Measurements from ENCODE around the gene CD300A. TPM values are rescaled to one million over a fixed set of nuclear protein-coding genes. Genes with fewer than 3 reads are reported as not detected.
A peak's percentile ranks its signal among the peaks of the same experiment; 100 is the strongest.
"Not testable (repeated sequence)": the region's sequence is repeated elsewhere in the genome, so short reads cannot be mapped to it uniquely, and the experiment has no call there.

CD300A gene
- total RNA-seq, 2 experiments from 2014 or later, result 2.0 to 15.8 TPM

DNA sequence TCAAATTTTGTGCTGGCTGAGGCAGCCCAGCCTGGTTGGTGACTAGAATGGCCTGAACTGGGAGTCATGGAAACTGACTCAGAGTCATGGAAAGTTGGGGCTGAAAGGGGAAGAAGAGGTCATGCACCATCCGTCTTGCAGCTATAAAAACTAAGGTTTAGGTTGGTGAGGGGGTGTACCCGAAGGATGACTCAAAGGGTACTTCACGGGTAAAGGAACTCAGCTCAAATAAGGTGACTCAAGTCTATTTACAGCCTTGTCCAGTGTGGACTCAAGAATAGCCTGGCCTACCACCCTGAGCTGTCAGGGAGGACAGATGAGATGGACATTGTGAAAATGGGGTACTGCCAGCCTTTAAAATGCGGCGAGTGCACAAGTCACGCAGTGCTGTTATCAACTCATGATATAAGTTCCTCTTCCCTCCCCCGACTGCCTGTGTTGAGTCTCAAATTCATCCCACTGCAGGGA lies 46.2 kb downstream of the CD300A start:
- peaks cover 12% of the 10 kb centered on the region for H3K9me3 Mint-ChIP-seq (ENCODE audit: low read depth)
- H3K4me3 Mint-ChIP-seq, result no peak overlapping the region
- ATAC-seq (peak; percentile 34), DNase-seq (peak; percentile 49)
- peaks cover 16% of the 10 kb centered on the region for H3K4me1 Mint-ChIP-seq
- peaks cover 36% of the 10 kb centered on the region for H3K27me3 Mint-ChIP-seq
- CTCF ChIA-PET, result interaction anchor here (0.8 kb wide), 1 partner anchor 150 kb away, joined by 3 read pairs; no protein-coding TSS in a partner anchor
- no peak overlapping the region for H3K27ac Mint-ChIP-seq
- H3K36me3 Mint-ChIP-seq, result peaks cover 13% of the 10 kb centered on the region

DNA sequence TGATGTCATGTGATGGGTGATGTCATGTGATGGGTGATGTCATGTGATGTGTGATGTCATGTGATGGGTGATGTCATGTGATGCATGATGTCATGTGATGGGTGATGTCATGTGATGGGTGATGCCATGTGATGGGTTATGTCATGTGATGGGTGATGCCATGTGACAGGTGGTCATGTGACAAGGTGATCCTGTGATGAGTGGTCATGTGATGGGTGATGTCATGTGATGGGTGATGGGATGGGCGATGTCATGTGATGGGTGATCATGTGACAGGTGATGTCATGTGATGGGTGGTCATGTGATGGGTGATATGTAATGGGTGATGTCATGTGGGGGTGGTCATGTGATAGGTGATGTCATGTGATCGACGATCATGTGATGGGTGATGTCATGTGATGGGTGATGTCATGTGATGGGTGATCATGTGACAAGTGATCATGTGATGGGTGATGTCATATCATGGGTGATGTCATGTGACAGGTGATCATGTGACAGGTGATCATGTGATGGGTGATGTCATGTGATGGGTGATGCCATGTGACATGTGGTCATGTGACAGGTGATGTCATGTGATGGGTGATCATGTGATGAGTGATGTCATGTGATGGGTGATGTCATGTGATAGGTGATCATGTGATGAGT lies 47.7 kb downstream of the CD300A start:
- Mint-ChIP-seq H3K9me3 (ENCODE audit: low read depth) (peaks cover 18% of the 10 kb centered on the region), H3K27ac (peak overlapping the region; percentile 84), H3K4me3 (peak overlapping the region; percentile 55), H3K27me3 (peaks cover 37% of the 10 kb centered on the region), H3K4me1 (peaks cover 16% of the 10 kb centered on the region), H3K36me3 (peaks cover 13% of the 10 kb centered on the region)
- CTCF ChIA-PET, result no interaction called here
- DNase-seq (peak; percentile 83), ATAC-seq (peak; percentile 50)

DNA sequence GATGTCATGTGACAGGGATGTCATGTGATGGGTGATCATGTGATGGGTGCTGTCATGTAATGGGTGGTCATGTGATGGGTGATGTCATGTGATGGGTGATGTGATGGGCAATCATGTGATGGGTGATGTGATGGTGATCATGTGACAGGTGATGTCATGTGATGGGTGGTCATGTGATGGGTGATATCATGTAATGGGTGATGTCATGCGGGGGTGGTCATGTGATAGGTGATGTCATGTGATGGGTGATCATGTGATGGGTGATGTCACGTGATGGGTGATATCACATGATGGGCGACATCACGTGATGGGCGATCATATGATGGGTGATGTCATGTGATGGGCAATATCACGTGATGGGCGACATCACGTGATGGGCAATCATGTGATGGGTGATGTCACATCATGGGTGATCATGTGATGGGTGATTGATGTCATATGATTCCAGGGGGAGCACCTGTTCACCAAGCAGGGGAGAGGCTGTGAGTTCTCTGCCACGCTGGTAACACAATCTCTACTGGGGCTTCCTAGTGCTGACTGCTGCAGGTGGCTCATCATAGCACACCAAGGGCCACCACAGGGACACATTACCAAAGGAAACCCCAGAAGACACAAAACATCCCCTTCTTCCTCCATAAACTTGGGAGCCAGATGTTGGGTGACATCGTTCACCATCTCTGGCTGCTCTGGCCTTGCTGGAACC lies 48.3 kb downstream of the CD300A start:
- ATAC-seq (peak; percentile 41), DNase-seq (no peak)
- CTCF ChIA-PET, result no interaction called here
- peaks cover 18% of the 10 kb centered on the region for H3K9me3 Mint-ChIP-seq (ENCODE audit: low read depth)
- H3K27me3 Mint-ChIP-seq, result peaks cover 36% of the 10 kb centered on the region
- H3K4me3 Mint-ChIP-seq, result peak overlapping the region; percentile 55
- H3K36me3 Mint-ChIP-seq, result peaks cover 13% of the 10 kb centered on the region
- H3K27ac Mint-ChIP-seq, result peak overlapping the region; percentile 84
- peaks cover 16% of the 10 kb centered on the region for H3K4me1 Mint-ChIP-seq

- Mint-ChIP-seq H3K36me3 (peaks cover 13% of the 10 kb centered on the region), H3K4me1 (peaks cover 18% of the 10 kb centered on the region), H3K9me3 (ENCODE audit: low read depth) (peaks cover 18% of the 10 kb centered on the region), H3K27ac (no peak overlapping the region), H3K4me3 (no peak overlapping the region), H3K27me3 (peaks cover 39% of the 10 kb centered on the region)
- no peak for ATAC-seq
- peak; percentile 35 for DNase-seq
- CTCF ChIA-PET, result interaction anchor here (0.9 to 1.4 kb wide), 2 partner anchors 10 to 58 kb away, joined by 3 to 4 read pairs; no protein-coding TSS in a partner anchor
Measured at GRCh38 chr17:74515941-74516340, 49.5 kb downstream of the CD300A start.

DNA sequence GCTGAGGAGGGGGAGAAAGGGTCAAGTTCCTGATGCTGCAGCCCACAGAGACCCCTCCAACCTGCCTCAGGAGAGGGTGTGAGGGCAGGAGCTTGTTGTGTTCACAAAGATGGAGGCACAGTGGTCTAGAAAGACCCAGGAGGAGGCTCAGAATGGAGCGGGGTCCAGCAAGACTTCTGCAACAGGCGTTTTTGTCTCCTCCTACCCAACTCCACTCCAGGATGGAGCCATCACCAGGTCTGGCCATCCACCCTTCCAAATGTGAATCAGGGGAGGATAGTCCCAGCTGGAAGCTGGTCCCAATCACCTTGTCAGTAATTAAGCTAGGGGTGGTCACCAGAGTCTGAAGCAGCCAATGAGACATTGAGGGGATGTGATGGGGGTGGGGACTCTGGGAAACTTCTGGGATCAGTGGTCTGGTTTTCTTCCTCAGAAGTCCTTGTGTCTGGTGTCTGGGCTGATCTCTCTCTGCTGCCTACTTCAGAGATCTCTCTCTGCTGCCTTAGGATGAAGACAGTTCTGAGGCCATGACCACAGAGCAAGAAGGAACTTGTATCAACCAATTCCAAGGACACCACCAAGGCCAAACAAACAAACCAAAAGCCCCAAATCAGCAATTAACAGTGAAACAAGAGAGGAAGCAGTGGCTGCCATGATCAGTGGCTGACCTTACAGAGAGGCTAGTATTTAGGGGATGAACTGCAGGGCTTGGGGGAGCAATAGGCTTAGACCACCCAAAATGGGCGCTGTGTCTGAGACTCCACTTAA lies 50.3 kb downstream of the CD300A start:
- CTCF ChIA-PET, result interaction anchor here (1.4 kb wide), 1 partner anchor 59 kb away, joined by 4 read pairs; no protein-coding TSS in a partner anchor
- peaks cover 13% of the 10 kb centered on the region for H3K36me3 Mint-ChIP-seq
- peaks cover 18% of the 10 kb centered on the region for H3K9me3 Mint-ChIP-seq (ENCODE audit: low read depth)
- H3K4me3 Mint-ChIP-seq, result no peak overlapping the region
- DNase-seq (peak; percentile 33), ATAC-seq (no peak)
- H3K27me3 Mint-ChIP-seq, result peaks cover 35% of the 10 kb centered on the region
- peaks cover 24% of the 10 kb centered on the region for H3K4me1 Mint-ChIP-seq
- H3K27ac Mint-ChIP-seq, result no peak overlapping the region

DNA sequence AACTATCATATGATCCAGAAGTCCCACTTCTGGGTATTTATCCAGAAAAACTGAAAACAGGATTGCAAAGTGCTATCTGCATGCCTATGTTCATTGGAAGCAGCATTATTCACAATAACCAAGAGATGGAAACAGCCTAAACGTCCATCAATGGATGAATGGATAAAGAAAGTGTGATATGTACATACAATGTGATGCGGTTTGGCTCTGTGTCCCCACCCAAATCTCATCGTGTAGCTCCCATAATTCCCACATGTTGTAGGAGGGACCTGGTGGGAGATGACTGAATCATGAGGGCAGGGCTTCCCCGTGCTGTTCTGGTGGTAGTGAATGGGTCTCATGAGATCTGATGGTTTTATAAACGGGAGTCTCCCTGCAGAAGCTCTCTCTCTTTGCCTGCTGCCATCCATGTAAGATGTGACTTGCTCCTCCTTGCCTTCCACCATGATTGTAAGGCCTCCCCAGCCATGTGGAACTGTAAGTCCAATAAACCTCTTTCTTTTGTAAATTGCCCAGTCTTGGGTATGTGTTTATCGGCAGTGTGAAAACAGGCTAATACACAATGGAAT lies 52.1 kb downstream of the CD300A start:
- Mint-ChIP-seq H3K4me1 (peaks cover 20% of the 10 kb centered on the region), H3K9me3 (ENCODE audit: low read depth) (peaks cover 18% of the 10 kb centered on the region), H3K36me3 (peaks cover 13% of the 10 kb centered on the region), H3K27me3 (peaks cover 30% of the 10 kb centered on the region)
- H3K4me3 Mint-ChIP-seq, ATAC-seq, H3K27ac Mint-ChIP-seq: not testable (repeated sequence)
- CTCF ChIA-PET, result interaction anchor here (1.0 to 1.3 kb wide), 2 partner anchors 139 kb away, joined by 3 read pairs; no protein-coding TSS in a partner anchor
- DNase-seq, result peak; percentile 33

DNA sequence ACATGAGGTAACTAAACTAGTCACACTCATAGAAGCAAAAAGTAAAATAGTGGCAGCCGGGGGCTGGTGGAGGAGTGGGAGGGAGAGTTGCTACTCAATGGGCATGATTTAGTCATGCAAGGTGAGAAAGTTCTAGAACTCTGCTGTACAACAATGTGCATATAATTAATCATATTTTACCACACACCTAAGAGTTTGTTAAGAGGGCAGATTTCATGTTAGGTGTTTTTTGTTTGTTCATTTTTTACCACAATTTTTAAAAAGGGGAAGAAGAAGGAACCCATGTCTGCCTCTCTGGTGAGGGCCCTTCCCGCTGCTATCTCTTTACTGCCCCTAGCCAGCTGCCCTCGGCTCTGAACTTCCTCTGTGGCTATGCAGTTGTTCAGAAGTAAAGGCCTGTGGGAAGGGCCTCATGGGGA lies 53.6 kb downstream of the CD300A start:
- peaks cover 2% of the 10 kb centered on the region for H3K36me3 Mint-ChIP-seq
- DNase-seq, result peak; percentile 27
- ATAC-seq, result no peak
- H3K27ac Mint-ChIP-seq, result no peak overlapping the region
- H3K27me3 Mint-ChIP-seq, result peaks cover 28% of the 10 kb centered on the region
- H3K9me3 Mint-ChIP-seq (ENCODE audit: low read depth), result peaks cover 7% of the 10 kb centered on the region
- CTCF ChIA-PET, result no interaction called here
- H3K4me3 Mint-ChIP-seq, result no peak overlapping the region
- peaks cover 10% of the 10 kb centered on the region for H3K4me1 Mint-ChIP-seq

DNA sequence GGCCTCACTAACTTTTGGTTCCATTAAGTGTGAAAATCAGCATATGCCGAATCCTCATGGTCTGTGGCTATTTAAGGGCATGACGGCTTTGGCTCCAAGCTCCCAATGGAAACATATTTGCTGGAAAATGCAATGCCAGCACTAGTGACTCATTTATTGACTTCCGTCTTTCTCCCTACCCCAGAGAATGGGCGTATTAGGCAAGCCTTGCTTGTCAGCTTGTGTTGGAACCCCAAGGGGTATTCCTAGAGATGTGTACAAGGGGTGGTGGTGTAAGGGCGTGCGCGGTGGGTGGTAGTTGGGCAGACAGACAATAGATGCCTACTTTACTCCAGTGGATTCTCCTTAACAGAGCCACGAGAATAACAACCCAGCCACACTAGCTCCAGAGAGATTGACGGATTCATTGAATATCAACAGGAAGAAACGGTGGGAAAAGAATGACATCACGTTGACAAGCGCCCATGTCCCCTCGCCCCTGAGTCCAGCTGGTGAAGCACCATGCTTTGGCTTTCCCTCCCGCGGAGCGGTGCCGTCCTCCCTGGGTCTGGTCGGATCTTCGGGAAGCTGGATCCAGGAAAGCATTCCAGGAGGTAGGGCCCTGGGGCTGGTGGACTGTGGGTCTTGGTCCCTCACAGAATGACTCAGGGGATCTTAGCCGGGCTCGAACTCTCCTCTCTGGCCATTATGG lies 54.5 kb downstream of the CD300A start:
- no peak overlapping the region for H3K27ac Mint-ChIP-seq
- peaks cover 7% of the 10 kb centered on the region for H3K9me3 Mint-ChIP-seq (ENCODE audit: low read depth)
- no peaks in the 10 kb centered on the region for H3K36me3 Mint-ChIP-seq
- CTCF ChIA-PET, result no interaction called here
- no peak overlapping the region for H3K4me3 Mint-ChIP-seq
- H3K4me1 Mint-ChIP-seq, result peaks cover 10% of the 10 kb centered on the region
- DNase-seq (peak; percentile 29), ATAC-seq (no peak)
- H3K27me3 Mint-ChIP-seq, result peaks cover 29% of the 10 kb centered on the region

- DNase-seq, result peak; percentile 42
- H3K36me3 Mint-ChIP-seq, result no peaks in the 10 kb centered on the region
- no peak overlapping the region for H3K4me3 Mint-ChIP-seq
- peaks cover 29% of the 10 kb centered on the region for H3K27me3 Mint-ChIP-seq
- H3K4me1 Mint-ChIP-seq, result peaks cover 10% of the 10 kb centered on the region
- peaks cover 7% of the 10 kb centered on the region for H3K9me3 Mint-ChIP-seq (ENCODE audit: low read depth)
- no peak overlapping the region for H3K27ac Mint-ChIP-seq
- no peak for ATAC-seq
- CTCF ChIA-PET, result no interaction called here
Measured at GRCh38 chr17:74521701-74522201, 55.3 kb downstream of the CD300A start.

DNA sequence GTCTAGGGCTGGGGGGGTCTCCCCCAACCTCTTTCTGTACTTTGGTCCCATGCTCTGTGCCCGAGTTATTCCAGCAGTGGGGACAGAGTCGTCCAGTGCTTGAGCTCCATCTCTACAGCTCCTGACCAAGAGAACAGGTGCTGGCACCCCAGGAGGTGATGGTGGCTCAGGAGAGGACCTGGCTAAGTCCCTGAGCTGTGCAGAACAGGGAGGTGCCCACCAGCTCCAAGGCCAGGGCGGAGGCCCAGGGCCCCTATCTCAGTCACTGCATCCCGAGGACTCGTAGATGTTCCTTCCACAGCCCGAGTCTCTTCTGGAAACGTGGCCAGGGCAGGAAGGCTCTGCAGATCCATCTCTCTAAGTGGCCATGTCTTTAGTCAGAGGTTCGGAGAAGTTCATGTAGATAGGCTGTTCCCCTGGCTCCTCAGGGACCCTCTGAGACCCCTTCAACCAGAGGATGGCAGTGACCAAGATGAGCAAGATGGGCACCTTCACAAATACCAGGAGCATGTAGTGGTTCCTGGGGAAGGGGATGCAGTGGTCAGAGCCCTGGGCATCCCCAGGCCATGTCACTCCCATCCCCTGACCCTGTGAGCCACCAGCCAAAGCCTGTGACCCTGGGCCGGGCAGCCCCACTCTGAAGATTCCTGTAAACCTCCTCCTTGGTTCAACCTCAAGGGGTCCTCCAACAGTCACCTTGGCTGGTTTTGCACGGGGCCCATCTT lies 56.1 kb downstream of the CD300A start:
- DNase-seq (peak; percentile 22), ATAC-seq (no peak)
- H3K27me3 Mint-ChIP-seq, result peaks cover 31% of the 10 kb centered on the region
- peaks cover 10% of the 10 kb centered on the region for H3K4me1 Mint-ChIP-seq
- no peak overlapping the region for H3K4me3 Mint-ChIP-seq
- H3K27ac Mint-ChIP-seq, result no peak overlapping the region
- CTCF ChIA-PET, result interaction anchor here (1.7 kb wide), 1 partner anchor 154 kb away, joined by 4 read pairs; no protein-coding TSS in a partner anchor
- H3K9me3 Mint-ChIP-seq (ENCODE audit: low read depth), result peaks cover 7% of the 10 kb centered on the region
- H3K36me3 Mint-ChIP-seq, result no peaks in the 10 kb centered on the region

DNA sequence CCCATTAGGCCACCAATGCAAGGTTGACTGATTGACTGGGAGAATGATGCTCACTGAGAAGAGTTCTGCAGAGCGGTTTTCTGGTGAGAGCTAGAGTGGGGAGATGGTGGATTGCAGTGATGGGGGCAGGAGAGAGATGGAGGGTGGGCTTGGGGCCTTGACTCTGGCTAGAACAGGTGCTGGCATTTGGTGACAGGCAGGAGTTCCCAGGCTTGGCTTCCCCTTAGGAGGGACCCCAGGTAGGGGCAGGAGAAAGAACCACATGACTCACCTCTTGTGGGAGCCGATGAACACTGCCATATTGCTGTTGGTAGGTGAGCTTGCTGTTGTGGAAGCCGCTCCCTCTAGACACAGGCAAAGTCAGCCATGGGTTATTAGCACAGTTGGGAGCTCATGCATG lies 56.9 kb downstream of the CD300A start:
- no peaks in the 10 kb centered on the region for H3K36me3 Mint-ChIP-seq
- no peak overlapping the region for H3K4me3 Mint-ChIP-seq
- H3K27ac Mint-ChIP-seq, result no peak overlapping the region
- H3K27me3 Mint-ChIP-seq, result peaks cover 26% of the 10 kb centered on the region
- CTCF ChIA-PET, result interaction anchor here (1.7 kb wide), 1 partner anchor 155 kb away, joined by 4 read pairs; no protein-coding TSS in a partner anchor
- ATAC-seq (no peak), DNase-seq (peak; percentile 22)
- peaks cover 10% of the 10 kb centered on the region for H3K4me1 Mint-ChIP-seq
- H3K9me3 Mint-ChIP-seq (ENCODE audit: low read depth), result peaks cover 3% of the 10 kb centered on the region

Measured in activated CD8-positive, alpha-beta memory T cell treated with anti-CD3 and anti-CD28 coated beads, Interleukin-2, amount 10 ng/mL, durations not matched to agents 7 days and 5 days (primary cell).